ENCODE data around the gene SCAP. TPM values are rescaled to one million over a fixed set of nuclear protein-coding genes. Genes with fewer than 3 reads are reported as not detected.

SCAP gene
- total RNA-seq, 1 experiment from 2014 or later: 67.6 TPM

DNA sequence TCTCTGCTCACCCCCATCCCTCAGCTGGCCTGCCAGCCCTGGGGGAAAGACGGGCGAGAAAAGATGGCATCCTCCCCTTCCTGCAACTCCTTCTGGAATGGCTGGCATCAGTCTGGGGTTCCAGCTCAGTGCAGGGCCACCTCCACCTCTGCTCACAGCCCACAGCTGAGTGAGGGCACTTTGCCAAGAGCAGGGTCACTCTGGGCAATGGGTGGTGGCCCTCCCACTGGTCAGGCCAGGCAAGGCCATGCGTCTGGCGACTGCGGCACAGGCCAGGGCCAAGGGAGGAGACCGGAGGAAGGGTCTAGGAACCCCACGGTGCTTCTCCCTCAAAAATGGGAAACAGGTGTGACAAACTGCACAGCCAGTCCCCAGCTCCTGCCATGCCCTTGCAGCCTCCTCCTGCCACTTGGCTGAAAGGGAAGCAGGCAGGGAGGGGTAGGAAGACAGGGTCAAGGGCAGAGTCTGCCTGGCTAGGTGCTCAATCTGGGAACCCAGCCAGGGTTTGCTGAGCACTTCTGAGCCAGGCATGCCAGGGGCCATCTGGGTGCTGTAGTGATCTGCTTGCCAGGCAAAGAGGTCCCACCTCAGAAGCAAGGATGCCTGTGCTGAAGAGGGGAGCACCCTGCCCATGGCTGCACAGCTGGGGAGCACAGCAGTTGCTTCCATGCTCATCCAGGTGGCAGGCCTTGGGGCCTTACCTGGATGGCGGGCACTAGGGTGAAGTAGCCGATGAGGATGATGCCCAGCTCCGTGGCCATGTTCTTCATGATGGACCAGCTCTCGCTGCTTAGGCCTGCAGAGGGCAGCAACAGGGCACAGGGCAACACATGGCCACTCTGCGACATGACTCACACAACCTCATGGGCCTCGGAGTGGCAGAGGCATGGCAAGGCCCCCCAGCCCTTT is 53.7 kb downstream of the SCAP start:
- DNase-seq (ENCODE audit: low read depth, low spot score): no peak
- H3K36me3 ChIP-seq (ENCODE audit: control insufficient read depth in 1 of 2, insufficient read depth in 2 of 2, low read length in 2 of 2): peaks cover 5 to 15% of the 10 kb centered on the region in 2 experiments; a peak in 3 of 4 replicates
- H2AFZ ChIP-seq (ENCODE audit: low read depth, low read length, poor library complexity, severe bottlenecking): no peak overlapping the region
- CTCF ChIA-PET: interaction anchor here (0.6 to 2.3 kb wide), 10 partner anchors 9 to 736 kb away, joined by 3 to 15 read pairs (median 5); partner anchors contain the start of gene SCAP
- no TSS peak for BruUV-seq (replicated peaks)
- H3K4me3 ChIP-seq (replicated peaks in 1 of 2; ENCODE audit: low read depth in 1 of 2, low read length in 2 of 2): no peak overlapping the region
- RAD21 ChIA-PET (ENCODE audit: low non-redundant PET in 1 of 2, low total read pairs in 2 of 2, uncharacterized antibody in 2 of 2, unreplicated experiment in 2 of 2): interaction anchor here (0.5 to 1.9 kb wide), 2 partner anchors 98 to 368 kb away, joined by 4 to 6 read pairs; no protein-coding TSS in a partner anchor
- no peaks in the 10 kb centered on the region for H3K9me3 ChIP-seq (ENCODE audit: control insufficient read depth in 1 of 2, insufficient read depth in 1 of 2, low read depth in 1 of 2, low read length in 2 of 2)
- intact Hi-C loops (cut with micrococcal nuclease): loop anchor here (1.0 to 5.0 kb wide), 4 partner anchors 54 to 729 kb away; partner anchors contain the start of gene ELP6
- peak overlapping the region; percentile 33 for H3K4me2 ChIP-seq (ENCODE audit: low read length)
- peak; percentile 39; the same call in 1 of the 2 replicates for ATAC-seq
- no peaks in the 10 kb centered on the region for H3K9me2 ChIP-seq (ENCODE audit: insufficient read depth)
- H3K79me2 ChIP-seq (ENCODE audit: insufficient read depth, low read length): no peaks in the 10 kb centered on the region; the same call in 1 of the 2 replicates
- POLR2A ChIA-PET: no interaction called here
- peaks cover 5 to 11% of the 10 kb centered on the region in 2 experiments; a peak in 2 of 4 replicates for H3K4me1 ChIP-seq (ENCODE audit: control insufficient read depth in 1 of 2, insufficient read depth in 2 of 2, low read length in 2 of 2)
- no peaks in the 10 kb centered on the region for H4K20me1 ChIP-seq (ENCODE audit: insufficient read depth)
- TF ChIP-seq ZFX (IDR thresholded peaks at IDR 0.05) (no peak), RAD21 (IDR thresholded peaks at IDR 0.05; ENCODE audit: low read depth) (peak; percentile 54)
- TF ChIP-seq, protein P1, sequence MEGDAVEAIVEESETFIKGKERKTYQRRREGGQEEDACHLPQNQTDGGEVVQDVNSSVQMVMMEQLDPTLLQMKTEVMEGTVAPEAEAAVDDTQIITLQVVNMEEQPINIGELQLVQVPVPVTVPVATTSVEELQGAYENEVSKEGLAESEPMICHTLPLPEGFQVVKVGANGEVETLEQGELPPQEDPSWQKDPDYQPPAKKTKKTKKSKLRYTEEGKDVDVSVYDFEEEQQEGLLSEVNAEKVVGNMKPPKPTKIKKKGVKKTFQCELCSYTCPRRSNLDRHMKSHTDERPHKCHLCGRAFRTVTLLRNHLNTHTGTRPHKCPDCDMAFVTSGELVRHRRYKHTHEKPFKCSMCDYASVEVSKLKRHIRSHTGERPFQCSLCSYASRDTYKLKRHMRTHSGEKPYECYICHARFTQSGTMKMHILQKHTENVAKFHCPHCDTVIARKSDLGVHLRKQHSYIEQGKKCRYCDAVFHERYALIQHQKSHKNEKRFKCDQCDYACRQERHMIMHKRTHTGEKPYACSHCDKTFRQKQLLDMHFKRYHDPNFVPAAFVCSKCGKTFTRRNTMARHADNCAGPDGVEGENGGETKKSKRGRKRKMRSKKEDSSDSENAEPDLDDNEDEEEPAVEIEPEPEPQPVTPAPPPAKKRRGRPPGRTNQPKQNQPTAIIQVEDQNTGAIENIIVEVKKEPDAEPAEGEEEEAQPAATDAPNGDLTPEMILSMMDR (IDR thresholded peaks at IDR 0.05 in 2 of 3, conservative IDR thresholded peaks at IDR 0.05 in 1 of 3; ENCODE audit: borderline replicate concordance in 1 of 3, insufficient read depth in 1 of 3, low read depth in 2 of 3, low read length in 2 of 3): peak; percentile 47 to 53 (median 51); a peak in 4 of 6 replicates
- TF ChIP-seq, protein P2, sequence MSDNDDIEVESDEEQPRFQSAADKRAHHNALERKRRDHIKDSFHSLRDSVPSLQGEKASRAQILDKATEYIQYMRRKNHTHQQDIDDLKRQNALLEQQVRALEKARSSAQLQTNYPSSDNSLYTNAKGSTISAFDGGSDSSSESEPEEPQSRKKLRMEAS (IDR thresholded peaks at IDR 0.05): peak; percentile 74
- H3K9ac ChIP-seq (ENCODE audit: low read length): no peak overlapping the region
- H3K27ac ChIP-seq (ENCODE audit: low read depth, low read length): peak overlapping the region; percentile 51
- H3K27me3 ChIP-seq (ENCODE audit: insufficient read depth, low read length): no peaks in the 10 kb centered on the region

Measured in HCT116 (cell line).